ENCODE measurements around the gene VWA7.
"Not testable (repeated sequence)": the region's sequence is repeated elsewhere in the genome, so short reads cannot be mapped to it uniquely, and the experiment has no call there.

VWA7 gene

GRCh38 chr6:31793927-31794245 is 16.8 kb upstream of the VWA7 start:
- not testable (repeated sequence) for H3K9me3 Mint-ChIP-seq; ATAC-seq (ENCODE audit: low read depth)

GRCh38 chr6:31792761-31793171 is 15.6 kb upstream of the VWA7 start:
- H3K9me3 Mint-ChIP-seq = no peaks in the 10 kb centered on the region
- ATAC-seq (ENCODE audit: low read depth) (no peak), DNase-seq (ENCODE audit: low spot score in 2 of 2) (no peak)
- peaks cover 31% of the 10 kb centered on the region for H3K4me1 Mint-ChIP-seq
- no peak overlapping the region for H3K4me3 Mint-ChIP-seq
- peak overlapping the region; percentile 22 for H3K27ac Mint-ChIP-seq
- H3K36me3 Mint-ChIP-seq = peaks cover 12% of the 10 kb centered on the region
- no peaks in the 10 kb centered on the region for H3K27me3 Mint-ChIP-seq

More at GRCh38 chr6:31793927-31794245, 16.8 kb upstream of the VWA7 start:
- Mint-ChIP-seq H3K4me1 (peaks cover 33% of the 10 kb centered on the region), H3K4me3 (peak overlapping the region; percentile 87), H3K27ac (peak overlapping the region; percentile 61), H3K36me3 (peaks cover 12% of the 10 kb centered on the region)
- H3K27me3 Mint-ChIP-seq; DNase-seq (ENCODE audit: low spot score in 2 of 2): not testable (repeated sequence)

GRCh38 chr6:31792090-31792374 is 14.9 kb upstream of the VWA7 start:
- DNase-seq (ENCODE audit: low spot score in 2 of 2) (no peak), ATAC-seq (ENCODE audit: low read depth) (no peak)
- no peaks in the 10 kb centered on the region for H3K27me3 Mint-ChIP-seq
- H3K4me3 Mint-ChIP-seq = no peak overlapping the region
- no peaks in the 10 kb centered on the region for H3K9me3 Mint-ChIP-seq
- peaks cover 12% of the 10 kb centered on the region for H3K36me3 Mint-ChIP-seq
- H3K4me1 Mint-ChIP-seq = peaks cover 26% of the 10 kb centered on the region
- H3K27ac Mint-ChIP-seq = peak overlapping the region; percentile 22

GRCh38 chr6:31791324-31792089 is 14.4 kb upstream of the VWA7 start:
- peaks cover 12% of the 10 kb centered on the region for H3K36me3 Mint-ChIP-seq
- peaks cover 24% of the 10 kb centered on the region for H3K4me1 Mint-ChIP-seq
- H3K27ac Mint-ChIP-seq = no peak overlapping the region
- ATAC-seq (ENCODE audit: low read depth) (no peak), DNase-seq (ENCODE audit: low spot score in 2 of 2) (peak in 1 of 2 donors; percentile 12)
- no peaks in the 10 kb centered on the region for H3K27me3 Mint-ChIP-seq
- H3K4me3 Mint-ChIP-seq = no peak overlapping the region
- H3K9me3 Mint-ChIP-seq = no peaks in the 10 kb centered on the region

- Mint-ChIP-seq H3K27ac (peak overlapping the region; percentile 28), H3K9me3 (no peaks in the 10 kb centered on the region), H3K36me3 (peaks cover 25% of the 10 kb centered on the region), H3K4me3 (no peak overlapping the region), H3K27me3 (no peaks in the 10 kb centered on the region), H3K4me1 (peaks cover 10% of the 10 kb centered on the region)
- no peak for DNase-seq (ENCODE audit: low spot score in 2 of 2)
- no peak for ATAC-seq (ENCODE audit: low read depth)
Measured at GRCh38 chr6:31785475-31785874, 8.3 kb upstream of the VWA7 start.

- peak overlapping the region; percentile 67 for H3K27ac Mint-ChIP-seq
- no peak for ATAC-seq (ENCODE audit: low read depth)
Measured at GRCh38 chr6:31784098-31784925, 7.2 kb upstream of the VWA7 start.

GRCh38 chr6:31782126-31782855 is 5.2 kb upstream of the VWA7 start:
- peaks cover 27% of the 10 kb centered on the region for H3K36me3 Mint-ChIP-seq
- H3K27me3 Mint-ChIP-seq = no peaks in the 10 kb centered on the region
- H3K4me3 Mint-ChIP-seq = no peak overlapping the region
- H3K27ac Mint-ChIP-seq = no peak overlapping the region
- H3K9me3 Mint-ChIP-seq = no peaks in the 10 kb centered on the region
- no peak for DNase-seq (ENCODE audit: low spot score in 2 of 2)
- no peak for ATAC-seq (ENCODE audit: low read depth)
- peaks cover 6% of the 10 kb centered on the region for H3K4me1 Mint-ChIP-seq

More at GRCh38 chr6:31784098-31784925, 7.2 kb upstream of the VWA7 start:
- Mint-ChIP-seq H3K4me3 (no peak overlapping the region), H3K36me3 (peaks cover 27% of the 10 kb centered on the region), H3K9me3 (no peaks in the 10 kb centered on the region), H3K4me1 (peaks cover 6% of the 10 kb centered on the region), H3K27me3 (no peaks in the 10 kb centered on the region)
- DNase-seq (ENCODE audit: low spot score in 2 of 2) = no peak

- H3K27ac Mint-ChIP-seq = no peak overlapping the region
- H3K27me3 Mint-ChIP-seq = no peaks in the 10 kb centered on the region
- DNase-seq (ENCODE audit: low spot score in 2 of 2) (no peak), ATAC-seq (ENCODE audit: low read depth) (no peak)
- H3K9me3 Mint-ChIP-seq = no peaks in the 10 kb centered on the region
- H3K4me3 Mint-ChIP-seq = no peak overlapping the region
- peaks cover 27% of the 10 kb centered on the region for H3K36me3 Mint-ChIP-seq
- peaks cover 12% of the 10 kb centered on the region for H3K4me1 Mint-ChIP-seq
Measured at GRCh38 chr6:31781244-31782125, 4.4 kb upstream of the VWA7 start.

GRCh38 chr6:31780507-31781243 is 3.5 kb upstream of the VWA7 start:
- Mint-ChIP-seq H3K4me3 (no peak overlapping the region), H3K27ac (no peak overlapping the region), H3K4me1 (peaks cover 15% of the 10 kb centered on the region), H3K27me3 (no peaks in the 10 kb centered on the region), H3K36me3 (peaks cover 27% of the 10 kb centered on the region), H3K9me3 (no peaks in the 10 kb centered on the region)
- ATAC-seq (ENCODE audit: low read depth) = no peak
- no peak for DNase-seq (ENCODE audit: low spot score in 2 of 2)

- H3K27me3 Mint-ChIP-seq = no peaks in the 10 kb centered on the region
- H3K4me3 Mint-ChIP-seq = no peak overlapping the region
- ATAC-seq (ENCODE audit: low read depth) (no peak), DNase-seq (ENCODE audit: low spot score in 2 of 2) (no peak)
- H3K4me1 Mint-ChIP-seq = peaks cover 20% of the 10 kb centered on the region
- H3K36me3 Mint-ChIP-seq = peaks cover 27% of the 10 kb centered on the region
- no peaks in the 10 kb centered on the region for H3K9me3 Mint-ChIP-seq
- no peak overlapping the region for H3K27ac Mint-ChIP-seq
Measured at GRCh38 chr6:31779908-31780307, 2.8 kb upstream of the VWA7 start.

- ATAC-seq (ENCODE audit: low read depth) (no peak), DNase-seq (ENCODE audit: low spot score in 2 of 2) (no peak)
- Mint-ChIP-seq H3K4me3 (no peak overlapping the region), H3K36me3 (peaks cover 21% of the 10 kb centered on the region), H3K27ac (no peak overlapping the region), H3K27me3 (no peaks in the 10 kb centered on the region), H3K4me1 (peaks cover 17% of the 10 kb centered on the region), H3K9me3 (no peaks in the 10 kb centered on the region)
Measured at GRCh38 chr6:31778999-31779885, 2.1 kb upstream of the VWA7 start.

GRCh38 chr6:31778193-31778592 is 1.1 kb upstream of the VWA7 start:
- H3K27ac Mint-ChIP-seq = no peak overlapping the region
- no peak for ATAC-seq (ENCODE audit: low read depth)
- peaks cover 18% of the 10 kb centered on the region for H3K36me3 Mint-ChIP-seq
- H3K4me3 Mint-ChIP-seq = no peak overlapping the region
- no peaks in the 10 kb centered on the region for H3K27me3 Mint-ChIP-seq
- DNase-seq (ENCODE audit: low spot score in 2 of 2) = no peak
- H3K4me1 Mint-ChIP-seq = peaks cover 17% of the 10 kb centered on the region
- no peaks in the 10 kb centered on the region for H3K9me3 Mint-ChIP-seq
